Thoracic aorta (tissue), 2 donors: ENCODE results near the gene EZH2. TPM values are rescaled to one million over a fixed set of nuclear protein-coding genes. Genes with fewer than 3 reads are reported as not detected.

Experiments used
- ATAC-seq: fragments of 150-250 bp; one replicate; pipeline ENCODE4 v1.8.0; 2017; ENCODE audit warnings: low read depth; ENCODE audit not compliant: insufficient number of reproducible peaks, low FRiP score
- DNase-seq: peaks from one replicate; pipeline ENCODE4 v3.0.0-alpha.2; 2020; ENCODE audit warnings: low spot score
- H3K27ac ChIP-seq, 2 donors: fragments of 200-600 bp; sonication (generic); 1 replicate in 1 of 2; 2 replicates in 1 of 2; pipeline ENCODE4 v1.5.1; 2016; ENCODE audit warnings: mild to moderate bottlenecking in 2 of 2, moderate library complexity in 2 of 2
- H3K27me3 ChIP-seq: fragments of 200-600 bp; sonication (generic); replicated peaks from 2 replicates; pipeline ENCODE4 v1.6.0; 2016; ENCODE audit warnings: mild to moderate bottlenecking; ENCODE audit not compliant: insufficient read depth
- H3K36me3 ChIP-seq: fragments of 200-600 bp; sonication (generic); one replicate; pipeline ENCODE4 v1.5.1; 2016
- H3K4me1 ChIP-seq, 2 donors: fragments of 200-600 bp; sonication (generic); 1 replicate in 1 of 2; 2 replicates in 1 of 2; pipeline versions ENCODE4 v1.5.1 to v1.6.0; 2016; ENCODE audit warnings: low read depth in 2 of 2, mild to moderate bottlenecking in 1 of 2; ENCODE audit not compliant: control insufficient read depth in 1 of 2
- H3K4me3 ChIP-seq: fragments of 200-600 bp; sonication (generic); 2 replicates; pipeline ENCODE4 v1.5.1; 2016; ENCODE audit warnings: mild to moderate bottlenecking
- H3K9me3 ChIP-seq: fragments of 200-600 bp; sonication (generic); 2 replicates; pipeline ENCODE4 v1.5.1; 2016
- total RNA-seq, 2 donors: library from RNA; depleted of rRNA; stranded (reverse); fragments of >200 nt; gene quantifications; one replicate each; pipeline versions ENCODE4 v1.1.0 to v1.2.3, GENCODE V29; 2016
- TF ChIP-seq, protein P1 (sequence below): fragments of 200-600 bp; sonication (generic); IDR thresholded peaks from one replicate; pipeline ENCODE4 v1.5.1; 2019; ENCODE audit warnings: antibody characterized with exemption

EZH2 gene
- total RNA-seq, 2 donors from 2014 or later: 2.4 TPM; not detected in 1

- H3K36me3 ChIP-seq: no peaks in the 10 kb centered on the region
- H3K4me3 ChIP-seq: no peak overlapping the region
- ATAC-seq (no peak), DNase-seq (no peak)
- no peak overlapping the region for H3K27ac ChIP-seq
- H3K4me1 ChIP-seq: peaks cover 0 to 5% of the 10 kb centered on the region in 2 donors
- TF ChIP-seq, protein P1, sequence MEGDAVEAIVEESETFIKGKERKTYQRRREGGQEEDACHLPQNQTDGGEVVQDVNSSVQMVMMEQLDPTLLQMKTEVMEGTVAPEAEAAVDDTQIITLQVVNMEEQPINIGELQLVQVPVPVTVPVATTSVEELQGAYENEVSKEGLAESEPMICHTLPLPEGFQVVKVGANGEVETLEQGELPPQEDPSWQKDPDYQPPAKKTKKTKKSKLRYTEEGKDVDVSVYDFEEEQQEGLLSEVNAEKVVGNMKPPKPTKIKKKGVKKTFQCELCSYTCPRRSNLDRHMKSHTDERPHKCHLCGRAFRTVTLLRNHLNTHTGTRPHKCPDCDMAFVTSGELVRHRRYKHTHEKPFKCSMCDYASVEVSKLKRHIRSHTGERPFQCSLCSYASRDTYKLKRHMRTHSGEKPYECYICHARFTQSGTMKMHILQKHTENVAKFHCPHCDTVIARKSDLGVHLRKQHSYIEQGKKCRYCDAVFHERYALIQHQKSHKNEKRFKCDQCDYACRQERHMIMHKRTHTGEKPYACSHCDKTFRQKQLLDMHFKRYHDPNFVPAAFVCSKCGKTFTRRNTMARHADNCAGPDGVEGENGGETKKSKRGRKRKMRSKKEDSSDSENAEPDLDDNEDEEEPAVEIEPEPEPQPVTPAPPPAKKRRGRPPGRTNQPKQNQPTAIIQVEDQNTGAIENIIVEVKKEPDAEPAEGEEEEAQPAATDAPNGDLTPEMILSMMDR: no peak
- H3K27me3 ChIP-seq: no peaks in the 10 kb centered on the region
- H3K9me3 ChIP-seq: no peaks in the 10 kb centered on the region
Observed at GRCh38 chr7:148888300-148888699, 4.2 kb upstream of the EZH2 start.

- DNase-seq (no peak), ATAC-seq (no peak)
- Histone ChIP-seq H3K36me3 (no peaks in the 10 kb centered on the region), H3K4me3 (no peak overlapping the region), H3K9me3 (no peaks in the 10 kb centered on the region), H3K4me1 (peaks cover 0 to 12% of the 10 kb centered on the region in 2 donors), H3K27me3 (no peaks in the 10 kb centered on the region), H3K27ac (no peak overlapping the region)
- TF ChIP-seq, protein P1: no peak
Observed at GRCh38 chr7:148886844-148887243, 2.8 kb upstream of the EZH2 start.

GRCh38 chr7:148884299-148885022 lies 370 bp upstream of the EZH2 start:
- Histone ChIP-seq H3K4me3 (peak overlapping the region; percentile 98), H3K27ac (peak overlapping the region; percentile 83 to 91), H3K4me1 (peaks cover 0 to 12% of the 10 kb centered on the region in 2 donors), H3K27me3 (no peaks in the 10 kb centered on the region), H3K9me3 (no peaks in the 10 kb centered on the region), H3K36me3 (no peaks in the 10 kb centered on the region)
- TF ChIP-seq, protein P1: no peak
- peak; percentile 41 for DNase-seq
- peak; percentile 85 for ATAC-seq

DNA sequence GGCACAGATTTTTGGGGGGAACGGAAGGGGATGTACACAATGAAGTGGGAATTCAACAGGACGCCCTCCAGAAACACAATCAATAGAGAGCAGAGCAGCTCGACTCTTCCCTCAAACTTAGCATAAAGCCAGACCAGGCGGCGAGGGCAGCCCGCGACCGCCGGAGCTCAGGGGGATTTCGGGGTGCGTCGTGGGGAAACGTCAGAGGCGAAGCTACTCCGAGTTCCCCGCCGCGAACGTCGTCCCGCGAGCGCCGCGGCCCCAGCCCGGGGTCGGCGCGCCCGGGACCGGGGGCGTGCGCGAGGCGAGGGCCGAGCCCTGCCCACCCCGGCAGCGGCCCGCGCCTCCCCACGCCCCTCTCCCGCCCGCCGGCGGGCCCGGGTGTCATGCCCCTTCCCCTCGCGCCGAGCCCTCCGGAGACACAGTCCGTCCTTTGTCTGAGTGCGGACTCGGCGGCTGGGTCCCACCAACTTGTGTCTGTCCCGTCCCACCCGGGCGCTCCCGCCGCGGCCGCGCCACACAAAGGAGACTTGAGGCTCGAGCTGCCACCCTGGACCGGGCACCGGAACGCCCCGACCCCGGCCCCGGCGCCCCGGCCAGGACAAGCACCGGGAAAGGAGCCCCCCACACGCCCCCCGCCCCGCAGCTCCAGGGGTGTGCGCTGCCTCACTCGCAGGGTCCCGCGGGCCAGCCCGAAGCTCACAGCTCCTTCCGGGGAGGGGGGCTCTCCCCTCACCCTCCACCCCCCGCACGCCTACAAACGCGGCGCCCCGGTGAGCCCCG lies 634 bp downstream of the EZH2 start:
- ATAC-seq (no peak), DNase-seq (no peak)
- H3K4me3 ChIP-seq: peak overlapping the region; percentile 98
- TF ChIP-seq, protein P1: no peak
- H3K9me3 ChIP-seq: no peaks in the 10 kb centered on the region
- H3K27me3 ChIP-seq: no peaks in the 10 kb centered on the region
- H3K36me3 ChIP-seq: no peaks in the 10 kb centered on the region
- peaks cover 0 to 12% of the 10 kb centered on the region in 2 donors for H3K4me1 ChIP-seq
- peak overlapping the region; percentile 35 to 54 for H3K27ac ChIP-seq

GRCh38 chr7:148882841-148883265 lies 1.2 kb downstream of the EZH2 start:
- TF ChIP-seq, protein P1: no peak
- Histone ChIP-seq H3K27ac (no peak overlapping the region), H3K4me1 (peaks cover 0 to 12% of the 10 kb centered on the region in 2 donors), H3K9me3 (no peaks in the 10 kb centered on the region), H3K36me3 (no peaks in the 10 kb centered on the region), H3K4me3 (peak overlapping the region; percentile 98), H3K27me3 (no peaks in the 10 kb centered on the region)
- no peak for ATAC-seq
- DNase-seq: no peak
